Astrocyte of the spinal cord (primary cell): ENCODE data around the gene UBE2G2.

Experiments used
- DNase-seq: peaks from one replicate; pipeline ENCODE4 v3.0.0; 2011; ENCODE audit warnings: low read depth, low spot score
- H3K4me3 ChIP-seq: 2 replicates; pipeline ENCODE4 v1.5.1; 2011; ENCODE audit warnings: low read depth, mild to moderate bottlenecking, low read length, moderate library complexity
- in situ Hi-C: cut with HindIII; loops from 2 replicates; pipeline ENCODE4 v1.10.0; 2017; ENCODE audit warnings: low sequenced_read_pairs
- TF ChIP-seq, protein P1 (sequence below): IDR thresholded peaks from 2 replicates; pipeline ENCODE4 v1.5.1; 2012; ENCODE audit warnings: low read depth, mild to moderate bottlenecking, low read length, inconsistent platforms

UBE2G2 gene

GRCh38 chr21:44815852-44816628 lies 14.4 kb upstream of the UBE2G2 start:
- DNase-seq, result no peak
- in situ Hi-C loops, result no loop called here
- TF ChIP-seq, protein P1, sequence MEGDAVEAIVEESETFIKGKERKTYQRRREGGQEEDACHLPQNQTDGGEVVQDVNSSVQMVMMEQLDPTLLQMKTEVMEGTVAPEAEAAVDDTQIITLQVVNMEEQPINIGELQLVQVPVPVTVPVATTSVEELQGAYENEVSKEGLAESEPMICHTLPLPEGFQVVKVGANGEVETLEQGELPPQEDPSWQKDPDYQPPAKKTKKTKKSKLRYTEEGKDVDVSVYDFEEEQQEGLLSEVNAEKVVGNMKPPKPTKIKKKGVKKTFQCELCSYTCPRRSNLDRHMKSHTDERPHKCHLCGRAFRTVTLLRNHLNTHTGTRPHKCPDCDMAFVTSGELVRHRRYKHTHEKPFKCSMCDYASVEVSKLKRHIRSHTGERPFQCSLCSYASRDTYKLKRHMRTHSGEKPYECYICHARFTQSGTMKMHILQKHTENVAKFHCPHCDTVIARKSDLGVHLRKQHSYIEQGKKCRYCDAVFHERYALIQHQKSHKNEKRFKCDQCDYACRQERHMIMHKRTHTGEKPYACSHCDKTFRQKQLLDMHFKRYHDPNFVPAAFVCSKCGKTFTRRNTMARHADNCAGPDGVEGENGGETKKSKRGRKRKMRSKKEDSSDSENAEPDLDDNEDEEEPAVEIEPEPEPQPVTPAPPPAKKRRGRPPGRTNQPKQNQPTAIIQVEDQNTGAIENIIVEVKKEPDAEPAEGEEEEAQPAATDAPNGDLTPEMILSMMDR, result no peak
- no peak overlapping the region for H3K4me3 ChIP-seq

DNA sequence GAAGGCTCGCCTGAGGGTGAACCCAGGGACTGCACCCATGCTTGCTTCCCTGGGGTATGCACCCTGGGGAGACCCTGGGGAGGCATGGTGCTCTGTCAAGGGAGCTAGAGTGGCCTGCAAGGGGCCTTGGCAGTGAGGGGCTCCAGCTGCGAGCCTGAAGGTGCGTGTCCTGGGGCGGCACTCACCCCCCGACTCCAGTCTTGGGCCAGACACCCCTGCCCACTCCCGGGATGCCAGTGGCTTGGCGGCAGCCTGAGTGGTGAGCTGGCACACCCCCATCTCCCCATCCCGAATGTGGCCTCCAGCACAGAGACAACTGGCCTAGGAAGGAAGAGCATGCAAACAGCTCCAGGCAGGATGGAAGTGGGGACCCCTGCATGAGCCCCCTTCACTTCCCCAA lies 13.6 kb upstream of the UBE2G2 start:
- DNase-seq, result no peak
- in situ Hi-C loops, result no loop called here
- TF ChIP-seq, protein P1, result no peak
- no peak overlapping the region for H3K4me3 ChIP-seq

GRCh38 chr21:44814498-44815023 lies 12.9 kb upstream of the UBE2G2 start:
- no peak overlapping the region for H3K4me3 ChIP-seq
- DNase-seq, result no peak
- in situ Hi-C loops, result no loop called here
- TF ChIP-seq, protein P1, result no peak

DNA sequence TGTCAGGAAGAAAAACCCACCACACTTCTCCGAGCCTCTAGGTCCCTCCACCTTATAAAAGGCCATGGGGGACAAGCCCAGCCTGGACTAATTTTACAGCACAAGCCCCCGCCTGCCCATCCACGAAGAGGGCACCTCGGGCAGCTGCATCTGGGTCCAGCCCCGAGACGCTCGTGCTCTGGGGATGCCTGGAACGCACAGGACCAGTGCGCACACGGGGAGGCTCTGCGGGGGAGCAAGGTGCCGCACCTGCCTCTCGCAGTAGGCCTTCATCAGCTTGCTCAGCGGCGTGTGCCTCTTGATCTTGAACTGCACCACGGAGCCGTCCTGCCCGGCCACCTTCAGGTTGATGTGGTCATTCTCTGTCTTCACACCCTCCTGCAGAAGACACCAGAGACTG lies 12.1 kb upstream of the UBE2G2 start:
- TF ChIP-seq, protein P1, result no peak

DNA sequence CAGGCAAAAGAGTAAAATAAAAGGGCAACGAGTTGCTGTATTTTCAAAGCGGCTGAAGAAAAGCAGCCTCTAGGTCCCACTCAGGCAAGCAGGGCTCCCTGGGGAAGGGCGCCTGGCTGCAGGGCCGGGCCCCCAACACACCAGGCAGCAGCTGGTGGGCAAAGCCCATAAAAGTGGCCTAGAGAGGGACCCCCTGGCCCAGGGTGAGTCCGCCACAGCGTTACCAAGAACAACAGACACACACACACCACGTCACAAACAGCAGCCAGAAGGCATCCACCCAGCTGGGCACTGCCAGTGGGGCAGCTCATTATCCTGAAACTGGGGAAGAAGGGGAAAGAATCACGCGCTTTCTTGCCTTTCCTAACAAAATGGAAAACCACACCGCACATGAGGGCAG lies 11.5 kb upstream of the UBE2G2 start:
- no peak for DNase-seq
- in situ Hi-C loops, result no loop called here
- no peak overlapping the region for H3K4me3 ChIP-seq
- TF ChIP-seq, protein P1, result no peak

More for the DNA sequence above, 12.1 kb upstream of the UBE2G2 start:
- DNase-seq, result no peak
- no peak overlapping the region for H3K4me3 ChIP-seq
- in situ Hi-C loops, result no loop called here

GRCh38 chr21:44812640-44813039 lies 11.0 kb upstream of the UBE2G2 start:
- TF ChIP-seq, protein P1, result no peak
- in situ Hi-C loops, result no loop called here
- no peak overlapping the region for H3K4me3 ChIP-seq
- DNase-seq, result no peak
